ENCODE measurements around the gene CTPS2. TPM values are rescaled to one million over a fixed set of nuclear protein-coding genes. Genes with fewer than 3 reads are reported as not detected.
"Not testable (repeated sequence)": the region's sequence is repeated elsewhere in the genome, so short reads cannot be mapped to it uniquely, and the experiment has no call there.

Gene CTPS2
- total and polyA plus RNA-seq, 2 donors (not counting 3 experiments of a cell fraction or from before 2014, with no cell fraction given) = 7.4 to 15.7 TPM

DNA sequence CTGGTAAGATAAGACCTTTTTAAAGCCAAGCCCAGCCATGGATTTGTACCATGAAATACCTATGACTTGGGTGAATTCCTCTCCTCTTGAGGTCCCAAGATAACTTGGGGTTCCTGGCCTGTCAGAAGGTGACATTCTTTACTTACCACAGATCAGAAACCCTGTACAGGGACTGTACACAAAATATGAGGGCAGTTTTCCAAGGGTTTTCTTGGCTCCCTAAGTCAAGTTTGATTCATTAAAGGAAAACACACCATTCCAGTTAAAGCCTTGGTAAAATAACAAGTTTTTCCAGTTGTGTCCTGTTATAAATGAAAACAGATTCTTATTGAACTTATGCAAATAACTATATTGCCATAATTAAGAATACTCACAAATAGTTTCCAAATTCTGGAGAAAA is 15.2 kb upstream of the CTPS2 start:
- Histone ChIP-seq H3K79me2 (ENCODE audit: control insufficient read depth, insufficient read depth, low read length) (peaks cover 11% of the 10 kb centered on the region), H3K36me3 (ENCODE audit: control insufficient read depth in 2 of 2, extremely low read depth in 1 of 2, insufficient read depth in 2 of 2, low read length in 2 of 2) (no peaks in the 10 kb centered on the region), H3K4me2 (ENCODE audit: insufficient read depth, low read length) (no peak overlapping the region), H3K4me1 (ENCODE audit: control insufficient read depth, extremely low read depth, insufficient read depth, low read length) (peaks cover under 1% of the 10 kb centered on the region), H3K27ac (ENCODE audit: insufficient read depth, low read depth, low read length) (no peak overlapping the region), H3K27me3 (ENCODE audit: control insufficient read depth in 2 of 2, insufficient read depth in 2 of 2, low read length in 2 of 2) (no peaks in the 10 kb centered on the region), H3K4me3 (replicated peaks in 1 of 3; ENCODE audit: insufficient read depth in 1 of 3, low read depth in 1 of 3, low read length in 3 of 3) (no peak overlapping the region), H2AFZ (ENCODE audit: low read depth, low read length) (no peak overlapping the region), H4K20me1 (replicated peaks; ENCODE audit: control insufficient read depth, extremely low read depth, insufficient read depth, low read length) (no peaks in the 10 kb centered on the region), H3K9ac (replicated peaks; ENCODE audit: extremely low read depth, insufficient read depth, low read length) (no peak overlapping the region), H3K9me3 (replicated peaks; ENCODE audit: control insufficient read depth, insufficient read depth, low read length) (no peaks in the 10 kb centered on the region), H3K9me1 (replicated peaks; ENCODE audit: control insufficient read depth, extremely low read depth, insufficient read depth, low read length) (no peaks in the 10 kb centered on the region)
- BruUV-seq (replicated peaks) = no TSS peak
- ChIA-PET POLR2A (no interaction called here), CTCF (no interaction called here)
- FAIRE-seq (no peak), DNase-seq (ENCODE audit: low read depth, low spot score) (no peak)
- intact Hi-C loops (cut with micrococcal nuclease) = no loop called here
- TF ChIP-seq JUN (IDR thresholded peaks at IDR 0.05; ENCODE audit: borderline replicate concordance, insufficient read depth, insufficient read length, low read depth) = no peak
- no peak for TF ChIP-seq POLR2A (IDR thresholded peaks at IDR 0.05; ENCODE audit: low read depth, low read length)
- TF ChIP-seq POLR2AphosphoS5 (IDR thresholded peaks at IDR 0.05; ENCODE audit: insufficient read depth, low read depth, low read length) = no peak
- TF ChIP-seq FOS (IDR thresholded peaks at IDR 0.05; ENCODE audit: borderline replicate concordance, insufficient read depth, low read length) = no peak
- TF ChIP-seq, protein P1, sequence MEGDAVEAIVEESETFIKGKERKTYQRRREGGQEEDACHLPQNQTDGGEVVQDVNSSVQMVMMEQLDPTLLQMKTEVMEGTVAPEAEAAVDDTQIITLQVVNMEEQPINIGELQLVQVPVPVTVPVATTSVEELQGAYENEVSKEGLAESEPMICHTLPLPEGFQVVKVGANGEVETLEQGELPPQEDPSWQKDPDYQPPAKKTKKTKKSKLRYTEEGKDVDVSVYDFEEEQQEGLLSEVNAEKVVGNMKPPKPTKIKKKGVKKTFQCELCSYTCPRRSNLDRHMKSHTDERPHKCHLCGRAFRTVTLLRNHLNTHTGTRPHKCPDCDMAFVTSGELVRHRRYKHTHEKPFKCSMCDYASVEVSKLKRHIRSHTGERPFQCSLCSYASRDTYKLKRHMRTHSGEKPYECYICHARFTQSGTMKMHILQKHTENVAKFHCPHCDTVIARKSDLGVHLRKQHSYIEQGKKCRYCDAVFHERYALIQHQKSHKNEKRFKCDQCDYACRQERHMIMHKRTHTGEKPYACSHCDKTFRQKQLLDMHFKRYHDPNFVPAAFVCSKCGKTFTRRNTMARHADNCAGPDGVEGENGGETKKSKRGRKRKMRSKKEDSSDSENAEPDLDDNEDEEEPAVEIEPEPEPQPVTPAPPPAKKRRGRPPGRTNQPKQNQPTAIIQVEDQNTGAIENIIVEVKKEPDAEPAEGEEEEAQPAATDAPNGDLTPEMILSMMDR (IDR thresholded peaks at IDR 0.05; ENCODE audit: extremely low read depth in 1 of 2, insufficient read depth in 1 of 2, low read depth in 1 of 2, low read length in 2 of 2) = no peak
- TF ChIP-seq EZH2 (IDR thresholded peaks at IDR 0.05; ENCODE audit: borderline replicate concordance, low read depth, low read length, severe bottlenecking) = no peak
- no peak for TF ChIP-seq MYC (IDR thresholded peaks at IDR 0.05; ENCODE audit: low read depth, low read length)
- no peak for TF ChIP-seq MAX (IDR thresholded peaks at IDR 0.05; ENCODE audit: insufficient read depth, insufficient read length)
- TF ChIP-seq GATA2 (IDR thresholded peaks at IDR 0.05; ENCODE audit: insufficient read depth, insufficient read length, low read depth, low read length) = no peak
- dilution Hi-C loops (cut with MboI; ENCODE audit: extremely low pct_ligation_motif_present, low sequenced_read_pairs) = no loop called here

GRCh38 chrX:16726347-16726988 is 14.0 kb upstream of the CTPS2 start:
- BruUV-seq (replicated peaks); FAIRE-seq; H3K9me3 ChIP-seq (replicated peaks; ENCODE audit: control insufficient read depth, insufficient read depth, low read length); H3K36me3 ChIP-seq (ENCODE audit: control insufficient read depth in 2 of 2, extremely low read depth in 1 of 2, insufficient read depth in 2 of 2, low read length in 2 of 2); POLR2A ChIA-PET; H3K4me2 ChIP-seq (ENCODE audit: insufficient read depth, low read length); H3K4me1 ChIP-seq (ENCODE audit: control insufficient read depth, extremely low read depth, insufficient read depth, low read length); DNase-seq (ENCODE audit: low read depth, low spot score); H3K9me1 ChIP-seq (replicated peaks; ENCODE audit: control insufficient read depth, extremely low read depth, insufficient read depth, low read length); dilution Hi-C loops (cut with MboI; ENCODE audit: extremely low pct_ligation_motif_present, low sequenced_read_pairs); CTCF ChIA-PET; intact Hi-C loops (cut with micrococcal nuclease); H3K9ac ChIP-seq (replicated peaks; ENCODE audit: extremely low read depth, insufficient read depth, low read length); H2AFZ ChIP-seq (ENCODE audit: low read depth, low read length); H3K27ac ChIP-seq (ENCODE audit: insufficient read depth, low read depth, low read length); H4K20me1 ChIP-seq (replicated peaks; ENCODE audit: control insufficient read depth, extremely low read depth, insufficient read depth, low read length); H3K27me3 ChIP-seq (ENCODE audit: control insufficient read depth in 2 of 2, insufficient read depth in 2 of 2, low read length in 2 of 2); H3K4me3 ChIP-seq (replicated peaks in 1 of 3; ENCODE audit: insufficient read depth in 1 of 3, low read depth in 1 of 3, low read length in 3 of 3): not testable (repeated sequence)
- H3K79me2 ChIP-seq (ENCODE audit: control insufficient read depth, insufficient read depth, low read length) = peaks cover 19% of the 10 kb centered on the region

Data from endothelial cell of umbilical vein (primary cell).